ENCODE data around the gene SHF. TPM values are rescaled to one million over a fixed set of nuclear protein-coding genes. Genes with fewer than 3 reads are reported as not detected.

Gene SHF
- total and polyA plus RNA-seq, 2 experiments from 2014 or later, result 0.32 to 0.93 TPM

GRCh38 chr15:45150481-45150880, 37.3 kb downstream of the SHF start:
- Histone ChIP-seq H3K9me3 (ENCODE audit: low read depth) (no peaks in the 10 kb centered on the region), H3K4me2 (ENCODE audit: unreplicated experiment) (no peak overlapping the region), H3K36me3 (ENCODE audit: low read depth) (no peaks in the 10 kb centered on the region), H3K9me2 (ENCODE audit: insufficient read depth) (no peaks in the 10 kb centered on the region), H4K20me1 (ENCODE audit: insufficient read depth) (no peaks in the 10 kb centered on the region), H3K9ac (no peak overlapping the region), H3K27ac (no peak overlapping the region), H2AFZ (no peak overlapping the region), H3K27me3 (replicated peaks; ENCODE audit: insufficient read depth) (no peaks in the 10 kb centered on the region), H3F3A (ENCODE audit: insufficient read depth) (no peaks in the 10 kb centered on the region), H3K4me1 (ENCODE audit: insufficient read depth) (peaks cover 23% of the 10 kb centered on the region), H3K4me3 (no peak overlapping the region), H3K79me2 (ENCODE audit: insufficient read depth) (no peaks in the 10 kb centered on the region)
- DNase-seq, result peak; percentile 40
- in situ Hi-C loops (cut with MboI), result no loop called here
- TF ChIP-seq EZH2 (IDR thresholded peaks at IDR 0.05; ENCODE audit: insufficient read depth, poor library complexity, severe bottlenecking) (no peak), EZH2phosphoT487 (IDR thresholded peaks at IDR 0.05; ENCODE audit: insufficient read depth, low read depth) (no peak)
- 42 to 47% methylated on average over 6 of the region's 6 CpGs for WGBS, 2 experiments (ENCODE audit: low coverage in 1 of 2, low lambda C conversion rate in 2 of 2, missing lambda C conversion rate in 2 of 2)

- H3K9me3 ChIP-seq (ENCODE audit: low read depth), result no peaks in the 10 kb centered on the region
- H3K4me1 ChIP-seq (ENCODE audit: insufficient read depth), result peaks cover 23% of the 10 kb centered on the region
- H3K27me3 ChIP-seq (replicated peaks; ENCODE audit: insufficient read depth), result no peaks in the 10 kb centered on the region
- no peak overlapping the region for H3K27ac ChIP-seq
- H2AFZ ChIP-seq, result no peak overlapping the region
- TF ChIP-seq EZH2phosphoT487 (IDR thresholded peaks at IDR 0.05; ENCODE audit: insufficient read depth, low read depth) (no peak), EZH2 (IDR thresholded peaks at IDR 0.05; ENCODE audit: insufficient read depth, poor library complexity, severe bottlenecking) (no peak)
- WGBS, 2 experiments (ENCODE audit: low coverage in 1 of 2, low lambda C conversion rate in 2 of 2, missing lambda C conversion rate in 2 of 2), result 96 to 100% methylated on average over 1 of the region's 1 CpG
- no peaks in the 10 kb centered on the region for H3K9me2 ChIP-seq (ENCODE audit: insufficient read depth)
- H3K4me2 ChIP-seq (ENCODE audit: unreplicated experiment), result no peak overlapping the region
- no peaks in the 10 kb centered on the region for H3F3A ChIP-seq (ENCODE audit: insufficient read depth)
- DNase-seq, result no peak
- no peaks in the 10 kb centered on the region for H3K36me3 ChIP-seq (ENCODE audit: low read depth)
- no peak overlapping the region for H3K9ac ChIP-seq
- in situ Hi-C loops (cut with MboI), result no loop called here
- H3K79me2 ChIP-seq (ENCODE audit: insufficient read depth), result no peaks in the 10 kb centered on the region
- no peaks in the 10 kb centered on the region for H4K20me1 ChIP-seq (ENCODE audit: insufficient read depth)
- no peak overlapping the region for H3K4me3 ChIP-seq
Observed at GRCh38 chr15:45149060-45149459, 38.7 kb downstream of the SHF start.

GRCh38 chr15:45148076-45149059, 39.4 kb downstream of the SHF start:
- Histone ChIP-seq H3K79me2 (ENCODE audit: insufficient read depth) (no peaks in the 10 kb centered on the region), H3K27me3 (replicated peaks; ENCODE audit: insufficient read depth) (no peaks in the 10 kb centered on the region), H3K36me3 (ENCODE audit: low read depth) (no peaks in the 10 kb centered on the region), H2AFZ (no peak overlapping the region), H3K4me2 (ENCODE audit: unreplicated experiment) (no peak overlapping the region), H3K9me2 (ENCODE audit: insufficient read depth) (no peaks in the 10 kb centered on the region), H3K27ac (no peak overlapping the region), H3K9me3 (ENCODE audit: low read depth) (no peaks in the 10 kb centered on the region), H3F3A (ENCODE audit: insufficient read depth) (no peaks in the 10 kb centered on the region), H3K4me1 (ENCODE audit: insufficient read depth) (peaks cover 23% of the 10 kb centered on the region), H3K9ac (no peak overlapping the region), H4K20me1 (ENCODE audit: insufficient read depth) (no peaks in the 10 kb centered on the region), H3K4me3 (no peak overlapping the region)
- WGBS, 2 experiments (ENCODE audit: low coverage in 1 of 2, low lambda C conversion rate in 2 of 2, missing lambda C conversion rate in 2 of 2), result 87 to 88% methylated on average over 11 of the region's 12 CpGs
- TF ChIP-seq EZH2 (IDR thresholded peaks at IDR 0.05; ENCODE audit: insufficient read depth, poor library complexity, severe bottlenecking) (no peak), EZH2phosphoT487 (IDR thresholded peaks at IDR 0.05; ENCODE audit: insufficient read depth, low read depth) (no peak)
- in situ Hi-C loops (cut with MboI), result no loop called here
- DNase-seq, result peak; percentile 28

- H2AFZ ChIP-seq, result no peak overlapping the region
- no peak for DNase-seq
- 85 to 87% methylated on average over 6 to 7 of the region's 7 CpGs for WGBS, 2 experiments (ENCODE audit: low coverage in 1 of 2, low lambda C conversion rate in 2 of 2, missing lambda C conversion rate in 2 of 2)
- no peaks in the 10 kb centered on the region for H3F3A ChIP-seq (ENCODE audit: insufficient read depth)
- no peak overlapping the region for H3K4me2 ChIP-seq (ENCODE audit: unreplicated experiment)
- H3K4me1 ChIP-seq (ENCODE audit: insufficient read depth), result peaks cover 23% of the 10 kb centered on the region
- H3K9me2 ChIP-seq (ENCODE audit: insufficient read depth), result no peaks in the 10 kb centered on the region
- H4K20me1 ChIP-seq (ENCODE audit: insufficient read depth), result no peaks in the 10 kb centered on the region
- H3K9me3 ChIP-seq (ENCODE audit: low read depth), result no peaks in the 10 kb centered on the region
- TF ChIP-seq EZH2 (IDR thresholded peaks at IDR 0.05; ENCODE audit: insufficient read depth, poor library complexity, severe bottlenecking) (no peak), EZH2phosphoT487 (IDR thresholded peaks at IDR 0.05; ENCODE audit: insufficient read depth, low read depth) (no peak)
- no peaks in the 10 kb centered on the region for H3K36me3 ChIP-seq (ENCODE audit: low read depth)
- in situ Hi-C loops (cut with MboI), result no loop called here
- no peaks in the 10 kb centered on the region for H3K79me2 ChIP-seq (ENCODE audit: insufficient read depth)
- no peaks in the 10 kb centered on the region for H3K27me3 ChIP-seq (replicated peaks; ENCODE audit: insufficient read depth)
- H3K4me3 ChIP-seq, result no peak overlapping the region
- no peak overlapping the region for H3K27ac ChIP-seq
- H3K9ac ChIP-seq, result no peak overlapping the region
Observed at GRCh38 chr15:45147606-45148005, 40.2 kb downstream of the SHF start.
